GM18505 (cell line): ENCODE results near the gene CORT.

Experiments
- ATAC-seq: cut with Tn5 transposase; IDR thresholded peaks from one replicate; pipeline ENCODE4 v1.9.1; 2021; ENCODE audit not compliant: unreplicated experiment
- POLR2A ChIP-seq: IDR thresholded peaks from 4 replicates; pipeline ENCODE4 v1.6.1; 2011; ENCODE audit warnings: borderline replicate concordance; ENCODE audit not compliant: insufficient read depth, insufficient read length; ENCODE audit errors: extremely low read depth

The CORT gene

DNA sequence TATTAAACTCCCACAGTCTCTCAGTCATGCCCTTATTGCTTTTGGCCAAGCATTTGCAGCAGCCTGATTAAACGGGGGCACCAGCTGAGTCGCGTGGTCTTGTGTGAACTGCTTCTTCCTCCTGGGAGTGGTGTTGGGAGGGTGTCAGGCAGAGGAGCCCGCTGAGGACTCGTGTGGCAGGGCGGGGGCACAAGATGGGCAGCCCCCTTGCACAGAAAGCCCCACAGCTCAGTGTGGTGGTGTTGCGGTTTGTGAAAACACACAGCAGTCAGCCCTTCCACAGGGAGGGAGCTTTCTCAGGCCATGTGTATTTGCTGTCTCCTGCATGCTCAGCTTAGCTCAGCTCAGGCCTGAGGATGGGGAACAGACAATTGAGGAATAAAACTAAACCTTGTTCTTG lies 47.3 kb downstream of the CORT start:
- TF ChIP-seq POLR2A, result no peak
- no peak for ATAC-seq

- no peak for TF ChIP-seq POLR2A
- no peak for ATAC-seq
These were observed 48.4 kb downstream of the CORT start for GRCh38 chr1:10498231-10498630.
